Stimulated activated CD8-positive, alpha-beta memory T cell treated with anti-CD3 and anti-CD28 coated beads, Interleukin-4, amount 100 ng/mL, for 4 hours (primary cell): ENCODE measurements around the gene XPNPEP1.

Source experiments
- DNase-seq, 2 donors: peaks; one replicate each; pipeline ENCODE4 v3.0.0-alpha.2; 2020; ENCODE audit warnings: low read depth in 2 of 2, low spot score in 1 of 2

XPNPEP1 gene

DNA sequence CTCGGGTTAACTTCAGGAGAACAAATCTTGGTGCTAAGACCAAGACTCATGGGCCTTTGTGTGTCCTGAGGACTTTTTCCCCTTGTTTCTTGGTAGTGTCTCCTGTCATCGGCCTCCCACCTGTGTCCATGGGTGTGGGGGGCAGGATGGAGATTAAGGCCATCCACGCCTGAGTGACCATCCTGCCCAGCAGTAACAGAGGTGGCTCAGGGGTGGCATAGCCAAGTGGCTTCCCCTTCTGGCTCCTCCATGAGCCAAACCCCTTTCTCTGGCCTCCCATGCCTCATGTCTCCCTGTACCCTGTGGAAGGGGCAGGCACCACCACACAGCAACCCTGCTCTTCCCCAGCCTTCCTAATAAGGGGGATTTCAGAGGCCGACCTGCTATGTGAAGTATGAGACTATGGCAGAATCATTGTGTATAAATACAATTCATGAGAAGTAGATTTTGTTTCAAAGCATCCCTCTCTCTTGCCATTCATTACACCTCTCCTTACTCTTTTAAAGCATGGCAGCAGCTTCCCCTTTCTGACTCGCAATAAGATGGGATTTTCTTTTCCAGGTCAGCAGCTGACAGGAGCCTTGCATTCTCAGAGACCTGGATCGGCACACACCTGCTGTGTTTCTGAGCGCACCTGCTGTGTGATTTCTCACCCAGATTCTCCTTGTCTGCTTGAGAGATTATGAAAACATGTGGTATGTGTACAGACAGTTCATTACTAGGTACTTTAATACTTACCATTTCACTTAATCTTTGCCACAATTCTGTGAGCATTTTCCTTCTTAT, 102.5 kb downstream of the XPNPEP1 start:
- DNase-seq: no peak

DNA sequence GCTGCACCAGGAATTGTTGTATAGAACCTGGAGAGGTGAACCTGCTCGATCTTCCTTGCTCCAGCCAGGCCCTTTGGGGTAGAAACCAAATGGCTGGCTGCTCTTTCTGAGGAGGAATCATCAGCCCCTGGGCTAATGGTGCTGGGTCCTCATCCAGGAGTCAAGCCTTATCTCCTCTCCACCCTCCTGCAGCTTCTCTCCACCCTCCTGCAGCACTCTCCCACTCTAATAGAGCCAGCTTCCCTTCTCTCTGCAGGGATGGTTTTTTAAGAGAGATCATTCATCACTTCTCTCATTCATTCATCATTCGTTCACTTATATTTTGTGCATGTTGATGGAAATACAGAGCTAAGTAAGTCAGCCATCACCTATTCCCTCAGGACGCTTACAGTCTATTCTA, 103.5 kb downstream of the XPNPEP1 start:
- no peak for DNase-seq
